ENCODE results near the gene ZNF236. TPM values are rescaled to one million over a fixed set of nuclear protein-coding genes. Genes with fewer than 3 reads are reported as not detected.
"Not testable (repeated sequence)": the region's sequence is repeated elsewhere in the genome, so short reads cannot be mapped to it uniquely, and the experiment has no call there.

ZNF236 gene
- total RNA-seq (2014; rRNA removed; shearing (Covaris generic)) (6.6 and 8.4 TPM in 2 replicates), total RNA-seq (2022) (15.1 and 16.1 TPM in 2 replicates), Bru-seq, nascent RNA (percentile 62 among the genes with signal in this experiment), BruChase-seq, experiment 1, labeled RNA remaining after a 6-hour chase (percentile 60 among the genes with signal in this experiment), BruChase-seq, experiment 2, labeled RNA remaining after a 2-hour chase (percentile 57 among the genes with signal in this experiment)
- long read RNA-seq, full-length matches to known transcripts: 1 of 10 reads
- long read RNA-seq, partial matches to known transcripts: 3 of 10 reads
- long read RNA-seq, other reads (novel, unspliced or antisense): 6 of 10 reads

GRCh38 chr18:76822506-76823160 lies at the start of gene ZNF236:
ZNF236 (plus strand) TSS chr18:76822557; CDS start chr18:76822608, 51 bp downstream.
- H3K4me1 ChIP-seq (ENCODE audit: insufficient read depth, low read length, poor library complexity, severe bottlenecking): peaks cover 41% of the 10 kb centered on the region
- ChIA-PET POLR2A (no interaction called here), CTCF (ENCODE audit: unreplicated experiment) (no interaction called here)
- H2AFZ ChIP-seq (ENCODE audit: low read length): peak within 1 kb of the TSS; percentile 81
- intact Hi-C loops (cut with micrococcal nuclease; ENCODE audit: unreplicated experiment): loop anchor here (2.0 kb wide), 1 partner anchor 328 kb away; the partner anchor contains the start of gene ZNF516
- H3K4me3 ChIP-seq (ENCODE audit: low read depth, low read length, poor library complexity, severe bottlenecking): peak within 1 kb of the TSS; percentile 98
- H3K4me2 ChIP-seq (ENCODE audit: low read length): peak within 1 kb of the TSS; percentile 98
- H3K27ac ChIP-seq (ENCODE audit: low read depth, low read length, poor library complexity, severe bottlenecking): peak within 1 kb of the TSS; percentile 73
- no peaks in the 10 kb centered on the region for H3K9me3 ChIP-seq (ENCODE audit: low read length)
- no peaks in the 10 kb centered on the region for H3K9me2 ChIP-seq (ENCODE audit: insufficient read depth, low read length)
- H3K79me2 ChIP-seq (ENCODE audit: insufficient read depth, low read depth, low read length): peaks cover 71% of the 10 kb centered on the region
- DNase-seq (ENCODE audit: low spot score): peak; percentile 74
- H4K20me1 ChIP-seq (ENCODE audit: insufficient read depth, low read length): no peaks in the 10 kb centered on the region
- no peak for TF ChIP-seq CTCF (conservative IDR thresholded peaks at IDR 0.05; ENCODE audit: low read length)
- TF ChIP-seq EZH2phosphoT487 (IDR thresholded peaks at IDR 0.05; ENCODE audit: borderline replicate concordance, low read depth, low read length): no peak
- peaks cover 9% of the 10 kb centered on the region; the same call in 1 of the 2 replicates for H3K36me3 ChIP-seq (ENCODE audit: insufficient read depth, low read length)
- BruUV-seq (replicated peaks): no TSS peak

GRCh38 chr18:76772665-76773064 lies 49.7 kb upstream of the ZNF236 start:
- intact Hi-C loops (cut with micrococcal nuclease; ENCODE audit: unreplicated experiment): no loop called here
- no peak for DNase-seq (ENCODE audit: low spot score)
- Histone ChIP-seq H3K4me1 (ENCODE audit: insufficient read depth, low read length, poor library complexity, severe bottlenecking) (no peaks in the 10 kb centered on the region), H3K4me2 (ENCODE audit: low read length) (no peak overlapping the region), H3K79me2 (ENCODE audit: insufficient read depth, low read depth, low read length) (no peaks in the 10 kb centered on the region), H2AFZ (ENCODE audit: low read length) (no peak overlapping the region), H4K20me1 (ENCODE audit: insufficient read depth, low read length) (no peaks in the 10 kb centered on the region), H3K36me3 (ENCODE audit: insufficient read depth, low read length) (no peaks in the 10 kb centered on the region), H3K27ac (ENCODE audit: low read depth, low read length, poor library complexity, severe bottlenecking) (no peak overlapping the region), H3K9me2 (ENCODE audit: insufficient read depth, low read length) (no peaks in the 10 kb centered on the region), H3K4me3 (ENCODE audit: low read depth, low read length, poor library complexity, severe bottlenecking) (no peak overlapping the region), H3K9me3 (ENCODE audit: low read length) (no peaks in the 10 kb centered on the region)
- TF ChIP-seq CTCF (conservative IDR thresholded peaks at IDR 0.05; ENCODE audit: low read length): no peak
- TF ChIP-seq EZH2phosphoT487 (IDR thresholded peaks at IDR 0.05; ENCODE audit: borderline replicate concordance, low read depth, low read length): no peak
- ChIA-PET CTCF (ENCODE audit: unreplicated experiment) (no interaction called here), POLR2A (no interaction called here)
- no TSS peak for BruUV-seq (replicated peaks)

DNA sequence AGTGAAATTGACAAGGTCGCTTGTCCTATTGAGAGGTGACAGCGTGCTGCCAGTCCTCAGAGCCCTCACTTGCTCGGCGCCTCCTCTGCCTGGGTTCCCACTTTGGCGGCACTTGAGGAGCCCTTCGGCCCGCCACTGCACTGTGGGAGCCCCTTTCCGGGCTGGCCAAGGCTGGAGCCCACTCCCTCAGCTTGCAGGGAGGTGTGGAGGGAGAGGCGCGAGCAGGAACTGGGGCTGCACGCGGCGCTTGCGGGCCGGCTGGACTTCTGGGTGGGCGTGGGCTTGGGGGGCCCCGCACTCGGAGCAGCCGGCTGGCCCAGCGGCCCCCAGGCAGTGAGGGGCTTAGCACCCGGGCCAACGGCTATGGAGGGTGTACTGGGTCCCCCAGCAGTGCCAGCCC lies 45.3 kb upstream of the ZNF236 start:
- H3K79me2 ChIP-seq (ENCODE audit: insufficient read depth, low read depth, low read length); H3K4me3 ChIP-seq (ENCODE audit: low read depth, low read length, poor library complexity, severe bottlenecking); DNase-seq (ENCODE audit: low spot score); intact Hi-C loops (cut with micrococcal nuclease; ENCODE audit: unreplicated experiment); H3K4me1 ChIP-seq (ENCODE audit: insufficient read depth, low read length, poor library complexity, severe bottlenecking); H2AFZ ChIP-seq (ENCODE audit: low read length); H3K9me2 ChIP-seq (ENCODE audit: insufficient read depth, low read length); H3K4me2 ChIP-seq (ENCODE audit: low read length); POLR2A ChIA-PET; CTCF ChIA-PET (ENCODE audit: unreplicated experiment); BruUV-seq (replicated peaks); H3K36me3 ChIP-seq (ENCODE audit: insufficient read depth, low read length); H4K20me1 ChIP-seq (ENCODE audit: insufficient read depth, low read length); H3K9me3 ChIP-seq (ENCODE audit: low read length); H3K27ac ChIP-seq (ENCODE audit: low read depth, low read length, poor library complexity, severe bottlenecking): not testable (repeated sequence)
